H9 (cell line): ENCODE measurements around the gene GSK3A. TPM values are rescaled to one million over a fixed set of nuclear protein-coding genes. Genes with fewer than 3 reads are reported as not detected.

Experiments used
- DNase-seq: peaks from one replicate; pipeline ENCODE4 v3.0.0-alpha.2; 2017
- H2AFZ ChIP-seq: one replicate; pipeline ENCODE4 v1.6.1; 2013; ENCODE audit warnings: mild to moderate bottlenecking, low read length, control low read depth, moderate library complexity
- H2AK5ac ChIP-seq: 2 replicates; pipeline ENCODE4 v1.6.1; 2013; ENCODE audit warnings: low read length, control low read depth, mixed read lengths; ENCODE audit not compliant: insufficient read length
- H2BK120ac ChIP-seq: one replicate; pipeline ENCODE4 v1.6.1; 2013; ENCODE audit warnings: low read depth, mild to moderate bottlenecking, low read length, control low read depth, inconsistent platforms; ENCODE audit not compliant: poor library complexity, severe bottlenecking
- H2BK12ac ChIP-seq: 2 replicates; pipeline ENCODE4 v1.6.1; 2013; ENCODE audit warnings: low read length, control low read depth, mixed read lengths, low read depth; ENCODE audit not compliant: insufficient read length
- H2BK15ac ChIP-seq: 2 replicates; pipeline ENCODE4 v1.6.1; 2013; ENCODE audit warnings: low read depth, low read length, control low read depth
- H2BK20ac ChIP-seq: one replicate; pipeline ENCODE4 v1.6.1; 2013; ENCODE audit warnings: low read depth, mild to moderate bottlenecking, low read length, control low read depth, inconsistent platforms; ENCODE audit not compliant: poor library complexity, severe bottlenecking
- H2BK5ac ChIP-seq: 2 replicates; pipeline ENCODE4 v1.6.1; 2013; ENCODE audit warnings: low read length, control low read depth, mixed read lengths; ENCODE audit not compliant: insufficient read length
- H3K14ac ChIP-seq: 2 replicates; pipeline ENCODE4 v1.6.1; 2013; ENCODE audit warnings: low read length, control low read depth; ENCODE audit not compliant: insufficient read depth
- H3K18ac ChIP-seq: 2 replicates; pipeline ENCODE4 v1.6.1; 2013; ENCODE audit warnings: low read depth, mild to moderate bottlenecking, mixed read lengths, low read length, control low read depth; ENCODE audit not compliant: insufficient read length
- H3K23ac ChIP-seq: 2 replicates; pipeline ENCODE4 v1.6.1; 2013; ENCODE audit warnings: low read length, control low read depth, mixed read lengths, low read depth; ENCODE audit not compliant: insufficient read length
- H3K23me2 ChIP-seq: 2 replicates; pipeline ENCODE4 v1.6.1; 2013; ENCODE audit warnings: low read depth, mild to moderate bottlenecking, mixed read lengths, low read length, control low read depth; ENCODE audit not compliant: insufficient read length, poor library complexity, severe bottlenecking
- H3K27ac ChIP-seq: 2 replicates; pipeline ENCODE4 v1.5.1; 2013; ENCODE audit warnings: low read length, control low read depth, mixed read lengths, low read depth; ENCODE audit not compliant: insufficient read length
- H3K27me3 ChIP-seq: 2 replicates; pipeline ENCODE4 v1.6.1; 2013; ENCODE audit warnings: low read length, control low read depth, inconsistent platforms; ENCODE audit not compliant: insufficient read depth
- H3K4ac ChIP-seq: 2 replicates; pipeline ENCODE4 v1.6.1; 2013; ENCODE audit warnings: low read depth, mild to moderate bottlenecking, control low read depth, inconsistent platforms, low read length, moderate library complexity
- H3K4me1 ChIP-seq: 2 replicates; pipeline ENCODE4 v1.6.1; 2013; ENCODE audit warnings: low read length, control low read depth, inconsistent platforms; ENCODE audit not compliant: insufficient read depth
- H3K4me2 ChIP-seq: 2 replicates; pipeline ENCODE4 v1.6.1; 2013; ENCODE audit warnings: low read length, control low read depth, mixed read lengths; ENCODE audit not compliant: insufficient read length, insufficient read depth
- H3K56ac ChIP-seq: 2 replicates; pipeline ENCODE4 v1.6.1; 2013; ENCODE audit warnings: low read depth, mild to moderate bottlenecking, mixed read lengths, low read length, control low read depth; ENCODE audit not compliant: insufficient read length
- H3K79me1 ChIP-seq: 2 replicates; pipeline ENCODE4 v1.6.1; 2013; ENCODE audit warnings: low read depth, mild to moderate bottlenecking, moderate library complexity, low read length, control low read depth, inconsistent platforms; ENCODE audit not compliant: insufficient read depth, poor library complexity, severe bottlenecking
- H3K79me2 ChIP-seq: 2 replicates; pipeline ENCODE4 v1.6.1; 2013; ENCODE audit warnings: low read length, control low read depth, inconsistent platforms; ENCODE audit not compliant: insufficient read depth
- H3K9ac ChIP-seq: 2 replicates; pipeline ENCODE4 v1.6.1; 2013; ENCODE audit warnings: low read length, control low read depth, mixed read lengths; ENCODE audit not compliant: insufficient read length; ENCODE audit errors: extremely low read depth
- H3K9me3 ChIP-seq: one replicate; pipeline ENCODE4 v1.6.1; 2013; ENCODE audit warnings: low read depth, low read length, inconsistent platforms; ENCODE audit not compliant: control insufficient read depth
- H3T11ph ChIP-seq: one replicate; pipeline ENCODE4 v1.6.1; 2013; ENCODE audit warnings: mild to moderate bottlenecking, low read length, control low read depth, inconsistent platforms
- H4K20me1 ChIP-seq: one replicate; pipeline ENCODE4 v1.6.1; 2013; ENCODE audit not compliant: control insufficient read depth, insufficient read length, insufficient read depth
- H4K5ac ChIP-seq: 2 replicates; pipeline ENCODE4 v1.6.1; 2013; ENCODE audit warnings: low read depth, mild to moderate bottlenecking, mixed read lengths, low read length, control low read depth; ENCODE audit not compliant: insufficient read length
- H4K8ac ChIP-seq: replicated peaks from 2 replicates; pipeline ENCODE4 v1.6.1; 2013; ENCODE audit warnings: low read length, control low read depth, mixed read lengths, low read depth; ENCODE audit not compliant: insufficient read length
- H4K91ac ChIP-seq: 2 replicates; pipeline ENCODE4 v1.6.1; 2013; ENCODE audit warnings: low read depth, mild to moderate bottlenecking, moderate library complexity, mixed read lengths, low read length, control low read depth; ENCODE audit not compliant: insufficient read length
- H3K27ac Mint-ChIP-seq, 3 experiments: 2 replicates in 2 of 3; 3 replicates in 1 of 3; pipeline ENCODE4 v1.8.0; 2020 to 2021; ENCODE audit warnings: mixed read lengths in 3 of 3, mild to moderate bottlenecking in 1 of 3, moderate library complexity in 1 of 3
- H3K27me3 Mint-ChIP-seq: 2 replicates; pipeline ENCODE4 v1.8.0; 2021; ENCODE audit warnings: low read depth, mild to moderate bottlenecking, moderate library complexity, mixed read lengths
- H3K36me3 Mint-ChIP-seq, 3 experiments: 2 replicates in 2 of 3; 3 replicates in 1 of 3; pipeline ENCODE4 v1.8.0; 2020 to 2021; ENCODE audit warnings: low read depth in 3 of 3, mixed read lengths in 3 of 3; ENCODE audit not compliant: insufficient read depth in 1 of 3
- H3K4me1 Mint-ChIP-seq, 2 experiments: 2 replicates each; pipeline ENCODE4 v1.8.0; 2020; ENCODE audit warnings: mixed read lengths in 2 of 2
- H3K4me3 Mint-ChIP-seq, 2 experiments: 2 replicates in 1 of 2; 3 replicates in 1 of 2; pipeline ENCODE4 v1.8.0; 2020 to 2021; ENCODE audit warnings: mild to moderate bottlenecking in 2 of 2, mixed read lengths in 2 of 2, moderate library complexity in 1 of 2
- H3K9me3 Mint-ChIP-seq, 2 experiments: 2 replicates in 1 of 2; 3 replicates in 1 of 2; pipeline ENCODE4 v1.8.0; 2020; ENCODE audit warnings: mild to moderate bottlenecking in 2 of 2, mixed read lengths in 2 of 2, moderate library complexity in 1 of 2
- WGBS: extraction: QIAGEN DNeasy Blood & Tissue Kit; methylation state at CpG from one replicate; pipeline ENCODE4 v1.1.7; 2013; ENCODE audit warnings: missing lambda C conversion rate, low lambda C conversion rate, mixed read lengths; ENCODE audit not compliant: insufficient read length; ENCODE audit errors: extremely low coverage; 5-methylcytosine and 5-hydroxymethylcytosine counted together
- total RNA-seq: library from RNA; stranded (reverse); gene quantifications from 2 replicates; pipeline ENCODE4 v1.2.1, GENCODE V29; 2021
- TF ChIP-seq, protein P1 (sequence below): fragments of 200-600 bp; sonication (generic); conservative IDR thresholded peaks from 3 replicates; pipeline ENCODE4 v1.8.0; 2021; ENCODE audit warnings: antibody characterized with exemption, mild to moderate bottlenecking

The GSK3A gene
- total RNA-seq, 1 experiment from 2014 or later: 52.4 TPM

DNA sequence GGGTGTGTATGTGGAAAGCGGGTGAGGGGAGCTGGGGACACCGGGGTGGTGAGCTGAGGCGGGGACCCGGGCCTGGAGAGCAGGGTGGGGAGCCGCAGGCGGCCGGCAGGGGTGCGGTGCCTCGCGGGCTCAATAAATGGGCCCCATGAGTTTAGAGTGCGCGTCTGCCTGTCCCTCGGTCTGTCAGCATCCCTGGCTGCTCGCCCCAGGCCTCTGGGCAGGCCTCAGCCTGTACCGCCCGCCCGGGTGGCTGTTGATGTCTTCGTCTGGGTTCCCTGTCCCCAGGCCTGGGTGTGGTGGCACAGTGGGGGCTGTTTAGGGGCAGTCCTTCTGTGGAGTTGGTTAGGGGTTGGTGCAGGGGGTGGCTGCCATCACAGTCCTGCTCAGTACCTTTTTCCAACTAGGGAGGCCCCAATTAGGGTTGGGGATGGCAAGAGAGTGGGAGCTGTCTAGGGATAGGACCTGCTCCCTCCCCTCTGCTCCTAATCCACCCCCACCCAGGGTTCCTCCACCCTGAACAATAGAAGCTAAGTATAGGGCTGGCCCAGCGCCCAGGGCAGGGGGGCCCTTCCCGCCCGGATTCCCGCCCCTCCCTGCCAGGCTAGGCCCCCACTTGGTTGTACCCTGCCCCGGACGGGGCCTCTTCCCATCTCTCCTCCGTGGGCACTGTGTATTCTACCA lies 38.9 kb upstream of the GSK3A start:
- H3K4me1 ChIP-seq: peaks cover 8% of the 10 kb centered on the region; the same call in 1 of the 2 replicates
- H3K4me2 ChIP-seq: peak overlapping the region; percentile 7
- no peak overlapping the region for H2BK15ac ChIP-seq
- H3T11ph ChIP-seq: no peak overlapping the region
- no peak overlapping the region for H3K9ac ChIP-seq
- H3K27ac ChIP-seq: no peak overlapping the region
- H4K91ac ChIP-seq: no peak overlapping the region
- no peak overlapping the region for H3K14ac ChIP-seq
- peaks cover 11% of the 10 kb centered on the region for H3K79me1 ChIP-seq
- no peaks in the 10 kb centered on the region for H3K9me3 ChIP-seq
- peak; percentile 52 for DNase-seq
- H3K23ac ChIP-seq: no peak overlapping the region
- WGBS: no CpG with 5 or more reads among the region's 25 CpGs
- H2BK20ac ChIP-seq: no peak overlapping the region
- Mint-ChIP-seq H3K36me3 (peaks cover 4 to 6% (median 5%) of the 10 kb centered on the region in 3 experiments; a peak in 6 of 7 replicates), H3K27me3 (no peaks in the 10 kb centered on the region; the same call in 1 of the 2 replicates), H3K4me1 (peaks cover 40 to 49% of the 10 kb centered on the region in 2 experiments), H3K27ac (peak overlapping the region in 2 of 3 experiments; percentile 71 to 91; a peak in 3 of 7 replicates), H3K4me3 (peak overlapping the region; percentile 62 to 85), H3K9me3 (no peaks in the 10 kb centered on the region; a peak in 2 of 5 replicates)
- no peak overlapping the region for H2AK5ac ChIP-seq
- no peak overlapping the region for H4K8ac ChIP-seq
- no peak overlapping the region for H3K18ac ChIP-seq
- peaks cover 19% of the 10 kb centered on the region for H3K23me2 ChIP-seq
- H2BK5ac ChIP-seq: no peak overlapping the region
- H2AFZ ChIP-seq: no peak overlapping the region
- H4K5ac ChIP-seq: no peak overlapping the region
- no peak overlapping the region for H3K56ac ChIP-seq
- no peak overlapping the region for H2BK120ac ChIP-seq
- H3K4ac ChIP-seq: no peak overlapping the region
- peaks cover 3% of the 10 kb centered on the region for H4K20me1 ChIP-seq
- TF ChIP-seq, protein P1, sequence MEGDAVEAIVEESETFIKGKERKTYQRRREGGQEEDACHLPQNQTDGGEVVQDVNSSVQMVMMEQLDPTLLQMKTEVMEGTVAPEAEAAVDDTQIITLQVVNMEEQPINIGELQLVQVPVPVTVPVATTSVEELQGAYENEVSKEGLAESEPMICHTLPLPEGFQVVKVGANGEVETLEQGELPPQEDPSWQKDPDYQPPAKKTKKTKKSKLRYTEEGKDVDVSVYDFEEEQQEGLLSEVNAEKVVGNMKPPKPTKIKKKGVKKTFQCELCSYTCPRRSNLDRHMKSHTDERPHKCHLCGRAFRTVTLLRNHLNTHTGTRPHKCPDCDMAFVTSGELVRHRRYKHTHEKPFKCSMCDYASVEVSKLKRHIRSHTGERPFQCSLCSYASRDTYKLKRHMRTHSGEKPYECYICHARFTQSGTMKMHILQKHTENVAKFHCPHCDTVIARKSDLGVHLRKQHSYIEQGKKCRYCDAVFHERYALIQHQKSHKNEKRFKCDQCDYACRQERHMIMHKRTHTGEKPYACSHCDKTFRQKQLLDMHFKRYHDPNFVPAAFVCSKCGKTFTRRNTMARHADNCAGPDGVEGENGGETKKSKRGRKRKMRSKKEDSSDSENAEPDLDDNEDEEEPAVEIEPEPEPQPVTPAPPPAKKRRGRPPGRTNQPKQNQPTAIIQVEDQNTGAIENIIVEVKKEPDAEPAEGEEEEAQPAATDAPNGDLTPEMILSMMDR: no peak
- H3K27me3 ChIP-seq: no peaks in the 10 kb centered on the region
- H3K79me2 ChIP-seq: peaks cover 3% of the 10 kb centered on the region; the same call in 1 of the 2 replicates
- no peak overlapping the region for H2BK12ac ChIP-seq
